C4-2B (cell line): ENCODE measurements around the gene REEP1.

Source experiments
- ZFX ChIP-seq: fragments of 450-650 bp; IDR thresholded peaks from 2 replicates; pipeline ENCODE4 v1.6.1; 2017
- TF ChIP-seq, protein P1 (sequence below): fragments of 450-650 bp; conservative IDR thresholded peaks from 2 replicates; pipeline ENCODE4 v1.5.1; 2017; ENCODE audit warnings: mild to moderate bottlenecking

GRCh38 chr2:86308356-86308755 lies 29.1 kb downstream of the REEP1 start:
- TF ChIP-seq, protein P1, sequence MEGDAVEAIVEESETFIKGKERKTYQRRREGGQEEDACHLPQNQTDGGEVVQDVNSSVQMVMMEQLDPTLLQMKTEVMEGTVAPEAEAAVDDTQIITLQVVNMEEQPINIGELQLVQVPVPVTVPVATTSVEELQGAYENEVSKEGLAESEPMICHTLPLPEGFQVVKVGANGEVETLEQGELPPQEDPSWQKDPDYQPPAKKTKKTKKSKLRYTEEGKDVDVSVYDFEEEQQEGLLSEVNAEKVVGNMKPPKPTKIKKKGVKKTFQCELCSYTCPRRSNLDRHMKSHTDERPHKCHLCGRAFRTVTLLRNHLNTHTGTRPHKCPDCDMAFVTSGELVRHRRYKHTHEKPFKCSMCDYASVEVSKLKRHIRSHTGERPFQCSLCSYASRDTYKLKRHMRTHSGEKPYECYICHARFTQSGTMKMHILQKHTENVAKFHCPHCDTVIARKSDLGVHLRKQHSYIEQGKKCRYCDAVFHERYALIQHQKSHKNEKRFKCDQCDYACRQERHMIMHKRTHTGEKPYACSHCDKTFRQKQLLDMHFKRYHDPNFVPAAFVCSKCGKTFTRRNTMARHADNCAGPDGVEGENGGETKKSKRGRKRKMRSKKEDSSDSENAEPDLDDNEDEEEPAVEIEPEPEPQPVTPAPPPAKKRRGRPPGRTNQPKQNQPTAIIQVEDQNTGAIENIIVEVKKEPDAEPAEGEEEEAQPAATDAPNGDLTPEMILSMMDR = no peak
- no peak for TF ChIP-seq ZFX
